Epithelial cell of esophagus (primary cell): ENCODE data around the gene OGFOD2.

ENCODE experiments used
- DNase-seq: peaks from one replicate; pipeline ENCODE4 v3.0.0; 2010; ENCODE audit warnings: low read depth
- H3K4me3 ChIP-seq: 2 replicates; pipeline ENCODE4 v1.5.1; 2011; ENCODE audit warnings: mild to moderate bottlenecking, low read length, control low read depth
- CTCF ChIP-seq: IDR thresholded peaks from 2 replicates; pipeline ENCODE4 v1.5.1; 2011; ENCODE audit warnings: low read depth, mild to moderate bottlenecking, low read length, control low read depth, inconsistent platforms; ENCODE audit not compliant: insufficient read depth; ENCODE audit errors: missing control alignments

Gene OGFOD2

GRCh38 chr12:122994781-122995502, 19.9 kb downstream of the OGFOD2 start:
- no peak for TF ChIP-seq CTCF
- DNase-seq: no peak
- H3K4me3 ChIP-seq: no peak overlapping the region

GRCh38 chr12:122995503-122996187, 20.6 kb downstream of the OGFOD2 start:
- no peak overlapping the region for H3K4me3 ChIP-seq
- no peak for TF ChIP-seq CTCF
- DNase-seq: no peak

- no peak overlapping the region for H3K4me3 ChIP-seq
- DNase-seq: no peak
- TF ChIP-seq CTCF: no peak
These were observed 21.2 kb downstream of the OGFOD2 start for GRCh38 chr12:122996188-122996601.

GRCh38 chr12:122996621-122997342, 21.7 kb downstream of the OGFOD2 start:
- no peak for DNase-seq
- H3K4me3 ChIP-seq: no peak overlapping the region
- no peak for TF ChIP-seq CTCF

- H3K4me3 ChIP-seq: no peak overlapping the region
- no peak for TF ChIP-seq CTCF
- no peak for DNase-seq
These were observed 22.6 kb downstream of the OGFOD2 start for GRCh38 chr12:122997343-122998250.

- no peak for DNase-seq
- no peak overlapping the region for H3K4me3 ChIP-seq
- no peak for TF ChIP-seq CTCF
These were observed 23.3 kb downstream of the OGFOD2 start for GRCh38 chr12:122998316-122998715.
